HCT116 (cell line): ENCODE data around the gene WDR37. TPM values are rescaled to one million over a fixed set of nuclear protein-coding genes. Genes with fewer than 3 reads are reported as not detected.

Source experiments
- ATAC-seq: fragments of 200-7000 bp; cut with Tn5 transposase; 2 replicates; pipeline ENCODE4 v1.9.1; 2020; ENCODE audit warnings: mild to moderate bottlenecking, moderate library complexity
- BruUV-seq: library from RNA; stranded (reverse); fragments of 400-500 nt; replicated peaks from 2 replicates; lab custom pipeline; 2021; lab: Mats Ljungman, UMichigan
- CTCF ChIA-PET: fragments of 300-600 bp; sonication (Branson Sonifier 250); formaldehyde crosslinking; loops from one replicate; lab custom pipeline; 2021; ENCODE audit warnings: antibody characterized with exemption; lab: Charles Lee
- POLR2A ChIA-PET: fragments of 300-600, 350-600 bp; sonication (Branson Sonifier 250); formaldehyde crosslinking; loops from one replicate; lab custom pipeline; 2021; ENCODE audit warnings: antibody characterized with exemption; lab: Charles Lee
- RAD21 ChIA-PET, 2 experiments: fragments of 300-600 bp; sonication (Branson Sonifier 250); formaldehyde crosslinking; loops; one replicate each; lab custom pipeline; 2023; ENCODE audit warnings: low total read pairs in 2 of 2; ENCODE audit not compliant: uncharacterized antibody in 2 of 2, unreplicated experiment in 2 of 2, low non-redundant PET in 1 of 2; lab: Charles Lee
- DNase-seq: peaks from one replicate; pipeline ENCODE4 v3.0.0-alpha.2; 2010; ENCODE audit warnings: low read depth, low spot score
- H2AFZ ChIP-seq: fragments of 200-600 bp; shearing (Covaris generic), sonication (generic); 2 replicates; pipeline ENCODE4 v1.6.1; 2017; ENCODE audit warnings: low read depth, mixed run types, mixed read lengths, antibody characterized with exemption, low read length; ENCODE audit not compliant: poor library complexity, severe bottlenecking
- H3K27ac ChIP-seq: 2 replicates; pipeline ENCODE4 v1.5.1; 2012; ENCODE audit warnings: low read depth, low read length
- H3K27me3 ChIP-seq: fragments of 200-600 bp; sonication (generic); 2 replicates; pipeline ENCODE4 v1.6.1; 2016; ENCODE audit warnings: mixed run types, low read length, mixed read lengths; ENCODE audit not compliant: insufficient read depth
- H3K36me3 ChIP-seq, 2 experiments: fragments of 200-500 bp in 1 of 2; fragments of 200-600 bp in 1 of 2; sonication (Bioruptor generic) in 1 of 2; sonication (generic) in 1 of 2; 2 replicates each; pipeline versions ENCODE4 v1.5.1 to v1.6.1; 2014 to 2016; ENCODE audit warnings: low read length in 2 of 2, inconsistent platforms in 1 of 2, mixed read lengths in 1 of 2, mixed run types in 1 of 2; ENCODE audit not compliant: insufficient read depth in 2 of 2, control insufficient read depth in 1 of 2
- H3K4me1 ChIP-seq, 2 experiments: fragments of 200-600 bp in 1 of 2; sonication (generic) in 1 of 2; 2 replicates each; pipeline versions ENCODE4 v1.5.1 to v1.6.1; 2012 to 2017; ENCODE audit warnings: low read length in 2 of 2, inconsistent platforms in 1 of 2, mild to moderate bottlenecking in 1 of 2, mixed read lengths in 1 of 2, mixed run types in 1 of 2, moderate library complexity in 1 of 2; ENCODE audit not compliant: insufficient read depth in 2 of 2, control insufficient read depth in 1 of 2
- H3K4me2 ChIP-seq: fragments of 200-600 bp; sonication (generic); 2 replicates; pipeline ENCODE4 v1.6.1; 2017; ENCODE audit warnings: mixed run types, low read length, mixed read lengths
- H3K4me3 ChIP-seq, 2 experiments: fragments of 200-600 bp in 1 of 2; sonication (generic) in 1 of 2; replicated peaks in 1 of 2; 2 replicates each; pipeline ENCODE4 v1.5.1; 2011 to 2016; ENCODE audit warnings: low read length in 2 of 2, control low read depth in 1 of 2, low read depth in 1 of 2, mild to moderate bottlenecking in 1 of 2, mixed read lengths in 1 of 2, mixed run types in 1 of 2
- H3K79me2 ChIP-seq: fragments of 200-600 bp; sonication (generic); 2 replicates; pipeline ENCODE4 v1.6.1; 2017; ENCODE audit warnings: mild to moderate bottlenecking, mixed run types, low read length, moderate library complexity, mixed read lengths; ENCODE audit not compliant: insufficient read depth
- H3K9ac ChIP-seq: fragments of 200-600 bp; sonication (generic); 2 replicates; pipeline ENCODE4 v1.6.1; 2016; ENCODE audit warnings: low read length, mixed read lengths
- H3K9me2 ChIP-seq: fragments of 200-600 bp; sonication (generic), shearing (Covaris generic); 2 replicates; pipeline ENCODE4 v1.6.1; 2017; ENCODE audit warnings: mixed run types, mild to moderate bottlenecking, moderate library complexity; ENCODE audit not compliant: insufficient read depth
- H3K9me3 ChIP-seq, 2 experiments: fragments of 200-500 bp in 1 of 2; fragments of 200-600 bp in 1 of 2; sonication (Bioruptor generic) in 1 of 2; sonication (generic) in 1 of 2; 2 replicates each; pipeline ENCODE4 v1.6.1; 2014 to 2017; ENCODE audit warnings: low read length in 2 of 2, mixed read lengths in 2 of 2, inconsistent platforms in 1 of 2, low read depth in 1 of 2, mild to moderate bottlenecking in 1 of 2, mixed run types in 1 of 2, moderate library complexity in 1 of 2; ENCODE audit not compliant: control insufficient read depth in 1 of 2, insufficient read depth in 1 of 2
- H4K20me1 ChIP-seq: fragments of 200-600 bp; sonication (generic), shearing (Covaris generic); 2 replicates; pipeline ENCODE4 v1.6.1; 2017; ENCODE audit warnings: mixed run types, mild to moderate bottlenecking, moderate library complexity; ENCODE audit not compliant: insufficient read depth
- CBX3 ChIP-seq: IDR thresholded peaks from 2 replicates; pipeline ENCODE4 v1.6.1; 2012; ENCODE audit warnings: low read depth
- EGR1 ChIP-seq: IDR thresholded peaks from 2 replicates; pipeline ENCODE4 v1.6.1; 2012; ENCODE audit warnings: low read depth
- ELF1 ChIP-seq: IDR thresholded peaks from 2 replicates; pipeline ENCODE4 v1.6.1; 2012; ENCODE audit warnings: low read depth, borderline replicate concordance
- EZH2 ChIP-seq: fragments of 200-600 bp; sonication (generic); IDR thresholded peaks from 2 replicates; pipeline ENCODE4 v1.6.1; 2017; ENCODE audit warnings: antibody characterized with exemption, mixed run types
- EZH2phosphoT487 ChIP-seq: fragments of 200-600 bp; IDR thresholded peaks from 2 replicates; pipeline ENCODE4 v1.6.1; 2018; ENCODE audit warnings: antibody characterized with exemption, borderline replicate concordance
- POLR2A ChIP-seq: IDR thresholded peaks from 2 replicates; pipeline ENCODE4 v1.7.0; 2011; ENCODE audit warnings: borderline replicate concordance; ENCODE audit not compliant: insufficient read depth, insufficient read length; ENCODE audit errors: extremely low read depth
- POLR2AphosphoS5 ChIP-seq: IDR thresholded peaks from 2 replicates; pipeline ENCODE4 v1.6.1; 2011; ENCODE audit warnings: mild to moderate bottlenecking, low read depth, low read length, moderate library complexity
- RAD21 ChIP-seq: IDR thresholded peaks from 2 replicates; pipeline ENCODE4 v1.6.1; 2012; ENCODE audit warnings: low read depth, mild to moderate bottlenecking
- SIN3A ChIP-seq: IDR thresholded peaks from 2 replicates; pipeline ENCODE4 v1.6.1; 2012; ENCODE audit warnings: low read depth
- SP1 ChIP-seq: IDR thresholded peaks from 2 replicates; pipeline ENCODE4 v1.6.1; 2012; ENCODE audit warnings: low read depth
- YY1 ChIP-seq: IDR thresholded peaks from 2 replicates; pipeline ENCODE4 v1.6.1; 2011; ENCODE audit warnings: low read length, low read depth, moderate library complexity, mild to moderate bottlenecking; ENCODE audit not compliant: insufficient replicate concordance; ENCODE audit errors: extremely low read depth
- ZFX ChIP-seq: fragments of 450-650 bp; IDR thresholded peaks from 2 replicates; pipeline ENCODE4 v1.6.1; 2017
- ZNF274 ChIP-seq: fragments of 200-500 bp; sonication (Bioruptor generic); IDR thresholded peaks from 2 replicates; pipeline ENCODE4 v1.6.1; 2014; ENCODE audit warnings: mild to moderate bottlenecking, low read depth, low read length, inconsistent platforms
- intact Hi-C: fragments of 100-400 bp; cut with micrococcal nuclease; formaldehyde crosslinking; loops from 2 replicates; pipeline ENCODE4 v1.10.0; 2022
- total RNA-seq: library from RNA; stranded (reverse); gene quantifications from one replicate; pipeline ENCODE4 v1.2.1, GENCODE V29; 2021; ENCODE audit not compliant: unreplicated experiment
- TF ChIP-seq, protein P1 (sequence below): IDR thresholded peaks from 2 replicates; pipeline ENCODE4 v1.6.1; 2012
- TF ChIP-seq, protein P2 (sequence below): IDR thresholded peaks from 2 replicates; pipeline ENCODE4 v1.6.1; 2011; ENCODE audit warnings: mild to moderate bottlenecking, low read length, moderate library complexity; ENCODE audit not compliant: insufficient replicate concordance; ENCODE audit errors: extremely low read depth
- TF ChIP-seq, protein P3 (sequence below): IDR thresholded peaks from 2 replicates; pipeline ENCODE4 v1.6.1; 2012; ENCODE audit warnings: low read depth
- TF ChIP-seq, protein P4 (sequence below), 3 experiments: fragments of 200-600 bp in 1 of 3; sonication (generic) in 1 of 3; IDR thresholded peaks in 2 of 3; conservative IDR thresholded peaks in 1 of 3; 2 replicates each; pipeline ENCODE4 v1.5.1; 2012 to 2017; ENCODE audit warnings: low read depth in 2 of 3, low read length in 2 of 3, antibody characterized with exemption in 1 of 3, borderline replicate concordance in 1 of 3, control low read depth in 1 of 3, mild to moderate bottlenecking in 1 of 3, mixed read lengths in 1 of 3, mixed run types in 1 of 3, moderate library complexity in 1 of 3; ENCODE audit not compliant: insufficient read depth in 1 of 3
- TF ChIP-seq, protein P5 (sequence below): IDR thresholded peaks from 2 replicates; pipeline ENCODE4 v1.6.1; 2012

The WDR37 gene
- total RNA-seq, 1 experiment from 2014 or later: 9.1 TPM

DNA sequence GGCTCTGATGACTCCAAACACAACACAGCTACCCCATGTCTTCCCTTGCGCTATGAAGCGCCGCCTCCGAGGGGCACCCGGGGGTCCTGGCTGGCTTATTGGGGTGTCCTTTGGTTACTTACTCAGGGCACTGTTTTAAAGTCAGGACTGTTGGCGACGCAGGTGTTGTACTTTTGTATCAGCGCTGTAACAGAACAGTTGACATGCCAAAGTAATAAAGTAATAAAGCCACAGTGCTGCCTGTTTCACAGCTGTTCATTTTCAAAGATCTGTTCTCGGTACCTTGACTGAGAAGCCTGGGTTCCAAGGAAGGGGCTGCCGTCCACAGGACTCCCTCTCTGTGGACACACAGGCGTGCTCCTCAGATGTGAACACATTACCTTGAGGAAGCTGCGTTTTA, 64.1 kb downstream of the WDR37 start:
- RAD21 ChIA-PET: no interaction called here

More for the DNA sequence above, 64.1 kb downstream of the WDR37 start:
- Histone ChIP-seq H3K9me2 (no peaks in the 10 kb centered on the region), H4K20me1 (no peaks in the 10 kb centered on the region), H3K36me3 (peaks cover 2 to 8% of the 10 kb centered on the region in 2 experiments; a peak in 2 of 4 replicates), H2AFZ (no peak overlapping the region), H3K4me1 (no peaks in the 10 kb centered on the region), H3K79me2 (no peaks in the 10 kb centered on the region), H3K9me3 (no peaks in the 10 kb centered on the region), H3K4me2 (no peak overlapping the region), H3K4me3 (no peak overlapping the region), H3K9ac (no peak overlapping the region), H3K27me3 (no peaks in the 10 kb centered on the region), H3K27ac (no peak overlapping the region)
- ATAC-seq (no peak), DNase-seq (no peak)
- BruUV-seq: no TSS peak
- POLR2A ChIA-PET: no interaction called here
- TF ChIP-seq, protein P1, sequence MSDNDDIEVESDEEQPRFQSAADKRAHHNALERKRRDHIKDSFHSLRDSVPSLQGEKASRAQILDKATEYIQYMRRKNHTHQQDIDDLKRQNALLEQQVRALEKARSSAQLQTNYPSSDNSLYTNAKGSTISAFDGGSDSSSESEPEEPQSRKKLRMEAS: no peak
- TF ChIP-seq, protein P2, sequence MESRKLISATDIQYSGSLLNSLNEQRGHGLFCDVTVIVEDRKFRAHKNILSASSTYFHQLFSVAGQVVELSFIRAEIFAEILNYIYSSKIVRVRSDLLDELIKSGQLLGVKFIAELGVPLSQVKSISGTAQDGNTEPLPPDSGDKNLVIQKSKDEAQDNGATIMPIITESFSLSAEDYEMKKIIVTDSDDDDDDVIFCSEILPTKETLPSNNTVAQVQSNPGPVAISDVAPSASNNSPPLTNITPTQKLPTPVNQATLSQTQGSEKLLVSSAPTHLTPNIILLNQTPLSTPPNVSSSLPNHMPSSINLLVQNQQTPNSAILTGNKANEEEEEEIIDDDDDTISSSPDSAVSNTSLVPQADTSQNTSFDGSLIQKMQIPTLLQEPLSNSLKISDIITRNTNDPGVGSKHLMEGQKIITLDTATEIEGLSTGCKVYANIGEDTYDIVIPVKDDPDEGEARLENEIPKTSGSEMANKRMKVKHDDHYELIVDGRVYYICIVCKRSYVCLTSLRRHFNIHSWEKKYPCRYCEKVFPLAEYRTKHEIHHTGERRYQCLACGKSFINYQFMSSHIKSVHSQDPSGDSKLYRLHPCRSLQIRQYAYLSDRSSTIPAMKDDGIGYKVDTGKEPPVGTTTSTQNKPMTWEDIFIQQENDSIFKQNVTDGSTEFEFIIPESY: no peak
- no peak for TF ChIP-seq EGR1
- TF ChIP-seq ZNF274: no peak
- TF ChIP-seq, protein P3, sequence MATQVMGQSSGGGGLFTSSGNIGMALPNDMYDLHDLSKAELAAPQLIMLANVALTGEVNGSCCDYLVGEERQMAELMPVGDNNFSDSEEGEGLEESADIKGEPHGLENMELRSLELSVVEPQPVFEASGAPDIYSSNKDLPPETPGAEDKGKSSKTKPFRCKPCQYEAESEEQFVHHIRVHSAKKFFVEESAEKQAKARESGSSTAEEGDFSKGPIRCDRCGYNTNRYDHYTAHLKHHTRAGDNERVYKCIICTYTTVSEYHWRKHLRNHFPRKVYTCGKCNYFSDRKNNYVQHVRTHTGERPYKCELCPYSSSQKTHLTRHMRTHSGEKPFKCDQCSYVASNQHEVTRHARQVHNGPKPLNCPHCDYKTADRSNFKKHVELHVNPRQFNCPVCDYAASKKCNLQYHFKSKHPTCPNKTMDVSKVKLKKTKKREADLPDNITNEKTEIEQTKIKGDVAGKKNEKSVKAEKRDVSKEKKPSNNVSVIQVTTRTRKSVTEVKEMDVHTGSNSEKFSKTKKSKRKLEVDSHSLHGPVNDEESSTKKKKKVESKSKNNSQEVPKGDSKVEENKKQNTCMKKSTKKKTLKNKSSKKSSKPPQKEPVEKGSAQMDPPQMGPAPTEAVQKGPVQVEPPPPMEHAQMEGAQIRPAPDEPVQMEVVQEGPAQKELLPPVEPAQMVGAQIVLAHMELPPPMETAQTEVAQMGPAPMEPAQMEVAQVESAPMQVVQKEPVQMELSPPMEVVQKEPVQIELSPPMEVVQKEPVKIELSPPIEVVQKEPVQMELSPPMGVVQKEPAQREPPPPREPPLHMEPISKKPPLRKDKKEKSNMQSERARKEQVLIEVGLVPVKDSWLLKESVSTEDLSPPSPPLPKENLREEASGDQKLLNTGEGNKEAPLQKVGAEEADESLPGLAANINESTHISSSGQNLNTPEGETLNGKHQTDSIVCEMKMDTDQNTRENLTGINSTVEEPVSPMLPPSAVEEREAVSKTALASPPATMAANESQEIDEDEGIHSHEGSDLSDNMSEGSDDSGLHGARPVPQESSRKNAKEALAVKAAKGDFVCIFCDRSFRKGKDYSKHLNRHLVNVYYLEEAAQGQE: no peak
- no peak for TF ChIP-seq CBX3
- TF ChIP-seq POLR2AphosphoS5: no peak
- TF ChIP-seq EZH2phosphoT487: no peak
- TF ChIP-seq, protein P4, sequence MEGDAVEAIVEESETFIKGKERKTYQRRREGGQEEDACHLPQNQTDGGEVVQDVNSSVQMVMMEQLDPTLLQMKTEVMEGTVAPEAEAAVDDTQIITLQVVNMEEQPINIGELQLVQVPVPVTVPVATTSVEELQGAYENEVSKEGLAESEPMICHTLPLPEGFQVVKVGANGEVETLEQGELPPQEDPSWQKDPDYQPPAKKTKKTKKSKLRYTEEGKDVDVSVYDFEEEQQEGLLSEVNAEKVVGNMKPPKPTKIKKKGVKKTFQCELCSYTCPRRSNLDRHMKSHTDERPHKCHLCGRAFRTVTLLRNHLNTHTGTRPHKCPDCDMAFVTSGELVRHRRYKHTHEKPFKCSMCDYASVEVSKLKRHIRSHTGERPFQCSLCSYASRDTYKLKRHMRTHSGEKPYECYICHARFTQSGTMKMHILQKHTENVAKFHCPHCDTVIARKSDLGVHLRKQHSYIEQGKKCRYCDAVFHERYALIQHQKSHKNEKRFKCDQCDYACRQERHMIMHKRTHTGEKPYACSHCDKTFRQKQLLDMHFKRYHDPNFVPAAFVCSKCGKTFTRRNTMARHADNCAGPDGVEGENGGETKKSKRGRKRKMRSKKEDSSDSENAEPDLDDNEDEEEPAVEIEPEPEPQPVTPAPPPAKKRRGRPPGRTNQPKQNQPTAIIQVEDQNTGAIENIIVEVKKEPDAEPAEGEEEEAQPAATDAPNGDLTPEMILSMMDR (IDR thresholded peaks at IDR 0.05 in 2 of 3, conservative IDR thresholded peaks at IDR 0.05 in 1 of 3; ENCODE audit: borderline replicate concordance in 1 of 3, insufficient read depth in 1 of 3, low read depth in 2 of 3, low read length in 2 of 3): no peak
- TF ChIP-seq POLR2A: no peak
- TF ChIP-seq SIN3A: no peak
- TF ChIP-seq RAD21: no peak
- no peak for TF ChIP-seq SP1
- no peak for TF ChIP-seq EZH2
- no peak for TF ChIP-seq YY1
- TF ChIP-seq ZFX: no peak
- TF ChIP-seq, protein P5, sequence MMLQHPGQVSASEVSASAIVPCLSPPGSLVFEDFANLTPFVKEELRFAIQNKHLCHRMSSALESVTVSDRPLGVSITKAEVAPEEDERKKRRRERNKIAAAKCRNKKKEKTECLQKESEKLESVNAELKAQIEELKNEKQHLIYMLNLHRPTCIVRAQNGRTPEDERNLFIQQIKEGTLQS: no peak
- no peak for TF ChIP-seq ELF1
- intact Hi-C loops: no loop called here
- CTCF ChIA-PET: no interaction called here
